Memory B cell (primary cell): ENCODE measurements around the gene SCARB2.

ENCODE experiments used
- ATAC-seq: fragments of 150-1000 bp; cut with Tn5 transposase; 2 replicates; pipeline ENCODE4 v1.10.0; 2021; ENCODE audit warnings: low read depth, mild to moderate bottlenecking, moderate library complexity
- DNase-seq, 2 donors: peaks; one replicate each; pipeline ENCODE4 v3.0.0; 2022; ENCODE audit warnings: low spot score in 2 of 2
- H3K27ac Mint-ChIP-seq: one replicate; pipeline ENCODE4 v1.8.0; 2022; ENCODE audit warnings: mild to moderate bottlenecking, moderate library complexity, mixed read lengths
- H3K27me3 Mint-ChIP-seq: one replicate; pipeline ENCODE4 v1.8.0; 2022; ENCODE audit warnings: mixed read lengths
- H3K36me3 Mint-ChIP-seq: one replicate; pipeline ENCODE4 v1.8.0; 2022; ENCODE audit warnings: mild to moderate bottlenecking, mixed read lengths
- H3K4me1 Mint-ChIP-seq: one replicate; pipeline ENCODE4 v1.8.0; 2022; ENCODE audit warnings: mixed read lengths
- H3K4me3 Mint-ChIP-seq: one replicate; pipeline ENCODE4 v1.8.0; 2022; ENCODE audit warnings: mild to moderate bottlenecking, moderate library complexity, mixed read lengths
- H3K9me3 Mint-ChIP-seq: one replicate; pipeline ENCODE4 v1.8.0; 2022; ENCODE audit warnings: mixed read lengths

Gene SCARB2

GRCh38 chr4:76179398-76180318 lies 34.0 kb downstream of the SCARB2 start:
- H3K9me3 Mint-ChIP-seq, result no peaks in the 10 kb centered on the region
- no peaks in the 10 kb centered on the region for H3K27me3 Mint-ChIP-seq
- H3K27ac Mint-ChIP-seq, result no peak overlapping the region
- DNase-seq (peak; percentile 78 to 79), ATAC-seq (peak; percentile 92)
- H3K4me3 Mint-ChIP-seq, result no peak overlapping the region
- peaks cover 9% of the 10 kb centered on the region for H3K36me3 Mint-ChIP-seq
- peaks cover 8% of the 10 kb centered on the region for H3K4me1 Mint-ChIP-seq

DNA sequence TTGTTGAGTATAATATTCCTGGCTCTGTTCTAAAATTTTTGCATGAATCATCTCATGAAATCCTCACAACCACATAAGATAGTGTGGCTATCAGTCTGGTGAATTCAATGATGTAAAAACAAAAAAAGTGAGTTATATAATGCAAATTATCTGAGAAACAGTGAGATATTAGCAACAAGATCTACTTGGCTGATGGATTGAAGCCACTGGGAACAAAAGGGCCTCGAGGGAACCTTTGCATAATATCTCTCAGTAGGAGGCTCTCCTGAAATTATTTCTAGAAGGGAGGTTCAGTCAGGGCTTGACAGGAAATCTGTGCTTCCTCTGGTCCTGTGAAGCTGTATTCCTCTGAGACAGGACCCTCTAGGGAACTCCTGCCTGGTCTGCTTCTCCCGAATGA lies 35.3 kb downstream of the SCARB2 start:
- H3K4me3 Mint-ChIP-seq, result no peak overlapping the region
- H3K27ac Mint-ChIP-seq, result no peak overlapping the region
- H3K36me3 Mint-ChIP-seq, result peaks cover 14% of the 10 kb centered on the region
- no peak for DNase-seq
- H3K4me1 Mint-ChIP-seq, result peaks cover 8% of the 10 kb centered on the region
- H3K9me3 Mint-ChIP-seq, result no peaks in the 10 kb centered on the region
- ATAC-seq, result no peak
- no peaks in the 10 kb centered on the region for H3K27me3 Mint-ChIP-seq

DNA sequence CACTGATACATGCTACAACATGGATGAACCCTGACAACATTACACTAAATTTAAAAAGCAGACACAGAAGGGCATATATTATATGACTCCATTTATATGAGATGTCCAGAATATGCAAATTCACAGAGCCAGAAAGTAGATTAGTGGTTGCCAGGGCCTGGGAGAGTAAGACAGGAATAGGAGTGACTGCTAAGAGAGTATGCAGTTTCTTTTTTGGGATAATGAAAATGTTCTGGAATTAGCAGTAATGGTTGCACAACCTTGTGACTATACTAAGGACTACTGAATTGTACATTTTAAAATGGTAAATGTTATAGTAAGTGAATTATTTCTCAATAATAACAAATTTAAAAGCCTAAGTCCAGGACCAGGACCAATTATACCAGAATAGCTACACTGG lies 35.9 kb downstream of the SCARB2 start:
- Mint-ChIP-seq H3K4me1 (peaks cover 8% of the 10 kb centered on the region), H3K27me3 (no peaks in the 10 kb centered on the region), H3K9me3 (no peaks in the 10 kb centered on the region), H3K4me3 (no peak overlapping the region), H3K36me3 (peaks cover 18% of the 10 kb centered on the region), H3K27ac (no peak overlapping the region)
- ATAC-seq, result no peak
- DNase-seq, result no peak

DNA sequence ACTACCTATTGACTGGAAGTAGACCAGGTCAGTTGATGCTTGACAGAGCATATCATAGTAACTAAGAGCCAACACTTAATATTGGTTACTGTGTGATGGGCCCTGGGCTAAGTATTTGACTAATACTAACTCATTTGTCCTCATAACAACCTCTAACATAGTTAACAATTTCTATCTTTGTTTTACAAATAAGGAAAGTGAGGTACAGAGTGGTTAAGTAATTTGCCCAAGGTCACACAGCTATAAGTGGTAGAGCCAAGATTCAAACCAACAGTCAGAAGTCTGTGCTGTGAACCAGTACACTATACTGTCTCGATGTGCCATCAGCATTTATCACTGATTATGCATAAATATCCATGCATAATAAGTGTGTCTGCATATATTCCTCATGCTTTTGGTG lies 38.3 kb downstream of the SCARB2 start:
- H3K27ac Mint-ChIP-seq, result no peak overlapping the region
- peaks cover 8% of the 10 kb centered on the region for H3K4me1 Mint-ChIP-seq
- ATAC-seq (no peak), DNase-seq (no peak)
- H3K4me3 Mint-ChIP-seq, result no peak overlapping the region
- peaks cover 24% of the 10 kb centered on the region for H3K36me3 Mint-ChIP-seq
- H3K27me3 Mint-ChIP-seq, result no peaks in the 10 kb centered on the region
- no peaks in the 10 kb centered on the region for H3K9me3 Mint-ChIP-seq

DNA sequence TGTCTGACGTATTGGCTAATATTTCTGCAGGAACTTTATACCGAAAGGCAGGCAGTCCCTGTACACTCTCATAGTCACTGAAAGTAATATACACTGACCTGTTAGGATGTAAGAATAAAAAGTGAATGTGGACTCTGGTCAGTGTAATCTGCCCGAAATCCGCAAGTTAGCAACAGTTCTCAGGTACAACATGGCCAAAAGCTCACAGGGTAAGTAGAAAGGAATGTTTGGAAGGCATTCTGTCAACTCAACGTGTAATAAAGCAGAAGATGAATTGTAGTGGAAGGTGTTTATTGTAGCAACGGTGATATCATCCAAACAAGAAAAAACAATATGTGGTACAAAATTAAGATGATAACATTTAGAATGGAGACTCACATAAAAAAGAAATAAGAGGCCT lies 39.4 kb downstream of the SCARB2 start:
- Mint-ChIP-seq H3K27me3 (no peaks in the 10 kb centered on the region), H3K4me1 (peaks cover 8% of the 10 kb centered on the region), H3K36me3 (peaks cover 24% of the 10 kb centered on the region), H3K4me3 (no peak overlapping the region), H3K9me3 (no peaks in the 10 kb centered on the region), H3K27ac (no peak overlapping the region)
- ATAC-seq (no peak), DNase-seq (no peak)

DNA sequence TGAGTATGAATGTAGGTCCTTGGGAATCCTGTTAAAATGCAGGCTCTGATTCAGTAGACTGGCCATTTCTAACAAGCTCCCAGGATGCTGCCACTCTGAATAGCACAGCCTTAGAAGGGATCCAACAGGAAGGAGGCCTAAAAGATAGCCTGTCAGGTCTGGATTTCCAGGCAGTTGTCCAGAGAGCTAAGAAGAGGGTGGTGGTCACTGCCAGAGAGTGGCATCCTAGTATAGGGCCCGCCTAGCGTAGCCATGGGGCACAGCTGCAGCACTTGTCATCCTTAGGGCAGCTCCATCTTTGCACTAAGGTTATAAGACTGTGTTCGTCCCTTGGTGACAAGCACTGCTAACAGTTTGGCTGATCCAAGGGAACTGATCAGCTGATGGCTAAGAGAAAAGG lies 44.9 kb downstream of the SCARB2 start:
- H3K27ac Mint-ChIP-seq, result no peak overlapping the region
- ATAC-seq (no peak), DNase-seq (no peak)
- no peak overlapping the region for H3K4me3 Mint-ChIP-seq
- no peaks in the 10 kb centered on the region for H3K4me1 Mint-ChIP-seq
- H3K9me3 Mint-ChIP-seq, result no peaks in the 10 kb centered on the region
- H3K27me3 Mint-ChIP-seq, result no peaks in the 10 kb centered on the region
- peaks cover 30% of the 10 kb centered on the region for H3K36me3 Mint-ChIP-seq

- Mint-ChIP-seq H3K4me1 (no peaks in the 10 kb centered on the region), H3K4me3 (no peak overlapping the region), H3K27ac (no peak overlapping the region), H3K9me3 (no peaks in the 10 kb centered on the region), H3K27me3 (no peaks in the 10 kb centered on the region), H3K36me3 (peaks cover 34% of the 10 kb centered on the region)
- ATAC-seq (no peak), DNase-seq (no peak)
Measured at GRCh38 chr4:76166480-76166879, 47.1 kb downstream of the SCARB2 start.

- Mint-ChIP-seq H3K27me3 (no peaks in the 10 kb centered on the region), H3K9me3 (no peaks in the 10 kb centered on the region), H3K4me3 (no peak overlapping the region), H3K36me3 (peaks cover 15% of the 10 kb centered on the region), H3K27ac (no peak overlapping the region), H3K4me1 (no peaks in the 10 kb centered on the region)
- DNase-seq, result no peak
- no peak for ATAC-seq
Measured at GRCh38 chr4:76160355-76160754, 53.3 kb downstream of the SCARB2 start.

DNA sequence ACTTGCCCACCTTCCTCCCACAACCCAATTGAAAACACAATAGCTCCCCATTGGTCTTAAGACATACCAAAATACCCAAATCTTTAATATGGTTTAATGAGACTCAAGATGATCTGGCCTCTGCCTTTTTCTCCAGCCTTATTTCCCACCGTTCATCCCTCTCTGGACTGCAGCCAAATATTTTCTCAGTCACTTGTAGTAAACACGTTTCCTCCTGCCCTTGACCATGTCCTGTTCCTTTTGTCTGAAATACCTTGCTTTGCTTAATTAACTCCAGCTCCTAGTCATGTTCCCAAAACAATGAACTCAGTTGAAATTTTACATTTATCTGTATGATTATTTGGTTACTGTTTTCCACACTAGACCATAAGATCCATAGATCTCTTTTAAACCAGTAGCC lies 57.0 kb downstream of the SCARB2 start:
- peaks cover 3% of the 10 kb centered on the region for H3K9me3 Mint-ChIP-seq
- DNase-seq (no peak), ATAC-seq (no peak)
- no peak overlapping the region for H3K4me3 Mint-ChIP-seq
- no peaks in the 10 kb centered on the region for H3K4me1 Mint-ChIP-seq
- peaks cover 8% of the 10 kb centered on the region for H3K36me3 Mint-ChIP-seq
- no peaks in the 10 kb centered on the region for H3K27me3 Mint-ChIP-seq
- no peak overlapping the region for H3K27ac Mint-ChIP-seq

DNA sequence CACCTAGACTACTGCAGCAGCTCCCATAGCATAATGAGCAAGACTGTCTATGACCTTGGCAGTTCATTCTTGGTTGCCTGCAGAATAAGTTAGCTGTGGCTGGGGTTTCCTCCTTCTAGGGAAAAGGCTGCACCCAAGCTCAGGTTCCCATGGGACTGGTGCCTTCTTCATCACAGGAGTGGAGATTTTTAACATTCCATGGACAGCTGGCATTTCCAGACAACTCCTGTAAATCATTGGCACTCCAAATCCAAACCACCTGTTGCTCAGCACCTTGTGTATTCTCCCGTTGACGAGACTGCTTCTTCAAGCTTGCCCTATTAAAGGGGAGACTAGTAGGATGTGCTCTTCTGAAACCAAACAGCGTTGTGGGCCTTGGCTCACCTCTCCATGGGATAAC lies 57.6 kb downstream of the SCARB2 start:
- no peak for ATAC-seq
- no peak overlapping the region for H3K27ac Mint-ChIP-seq
- H3K9me3 Mint-ChIP-seq, result peaks cover 3% of the 10 kb centered on the region
- H3K4me1 Mint-ChIP-seq, result no peaks in the 10 kb centered on the region
- H3K27me3 Mint-ChIP-seq, result no peaks in the 10 kb centered on the region
- H3K36me3 Mint-ChIP-seq, result peaks cover 12% of the 10 kb centered on the region
- no peak for DNase-seq
- H3K4me3 Mint-ChIP-seq, result no peak overlapping the region

DNA sequence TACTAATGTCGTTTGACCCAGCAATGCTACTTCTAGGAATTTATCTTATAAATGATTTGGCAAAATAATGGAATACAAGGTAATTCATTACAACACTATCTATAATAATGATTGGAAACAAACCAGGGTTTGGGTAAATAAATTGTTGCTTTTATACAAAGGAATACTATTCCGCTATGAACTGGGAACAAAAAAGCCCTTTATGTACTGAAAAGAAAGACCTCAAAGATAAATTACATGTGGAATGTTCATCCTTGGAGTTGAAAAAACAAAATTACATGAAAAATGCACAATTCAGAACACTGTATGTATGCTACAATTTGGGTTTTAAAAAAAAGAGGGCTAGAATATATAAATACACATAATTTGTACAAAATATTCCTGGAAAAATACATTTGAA lies 60.3 kb downstream of the SCARB2 start:
- Mint-ChIP-seq H3K9me3 (peaks cover 3% of the 10 kb centered on the region), H3K36me3 (peaks cover 10% of the 10 kb centered on the region), H3K4me3 (no peak overlapping the region), H3K27me3 (no peaks in the 10 kb centered on the region), H3K27ac (no peak overlapping the region), H3K4me1 (peaks cover 7% of the 10 kb centered on the region)
- ATAC-seq, result no peak
- no peak for DNase-seq

DNA sequence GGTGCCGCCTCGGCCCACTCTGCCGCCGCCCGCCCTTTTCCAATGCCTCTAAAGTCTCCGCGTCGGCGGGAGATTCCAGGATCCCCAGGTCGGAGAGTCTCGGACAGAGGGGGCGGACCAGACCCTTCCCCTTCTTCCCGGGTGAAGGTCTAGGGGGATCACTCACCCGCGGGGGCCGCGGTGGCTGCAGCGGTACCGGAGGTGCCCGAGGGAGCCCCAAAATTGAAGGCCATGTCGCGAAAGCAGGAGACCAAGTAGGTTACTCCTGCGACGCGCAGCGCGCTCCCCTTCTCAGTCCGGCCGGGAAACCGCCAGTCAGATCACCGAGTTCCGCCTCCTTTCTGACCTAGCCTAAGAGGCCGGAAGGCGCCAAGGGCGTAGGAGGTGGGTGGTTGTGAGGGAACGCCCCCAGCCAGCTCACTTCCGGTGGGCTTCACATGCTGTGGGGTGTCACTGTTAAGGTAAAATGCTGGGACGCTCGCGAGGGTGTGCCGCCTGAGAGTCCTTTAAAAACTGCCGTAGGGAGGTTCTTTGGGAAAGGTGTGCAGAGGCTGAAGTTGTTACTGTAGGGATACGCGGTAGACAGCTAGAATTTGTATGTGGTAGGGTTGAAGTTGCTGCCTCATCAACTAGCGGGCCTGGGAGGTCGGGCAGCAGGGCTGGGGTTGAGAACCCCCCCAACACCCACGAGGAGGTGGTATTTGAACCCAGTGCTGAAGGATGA lies 65.3 kb downstream of the SCARB2 start, which contains the start of gene NUP54:
TSS of gene NUP54 (minus strand) at position 256 of the 724 bp plus-strand sequence. CDS start at position 233, 23 bp downstream.
- ATAC-seq (peak; percentile 98), DNase-seq (peak; percentile 95 to 96)
- H3K4me1 Mint-ChIP-seq, result peaks cover 13% of the 10 kb centered on the region
- H3K36me3 Mint-ChIP-seq, result peaks cover 11% of the 10 kb centered on the region
- H3K9me3 Mint-ChIP-seq, result no peaks in the 10 kb centered on the region
- H3K27me3 Mint-ChIP-seq, result no peaks in the 10 kb centered on the region
- H3K4me3 Mint-ChIP-seq, result peak within 1 kb of the TSS; percentile 97
- peak within 1 kb of the TSS; percentile 90 for H3K27ac Mint-ChIP-seq

DNA sequence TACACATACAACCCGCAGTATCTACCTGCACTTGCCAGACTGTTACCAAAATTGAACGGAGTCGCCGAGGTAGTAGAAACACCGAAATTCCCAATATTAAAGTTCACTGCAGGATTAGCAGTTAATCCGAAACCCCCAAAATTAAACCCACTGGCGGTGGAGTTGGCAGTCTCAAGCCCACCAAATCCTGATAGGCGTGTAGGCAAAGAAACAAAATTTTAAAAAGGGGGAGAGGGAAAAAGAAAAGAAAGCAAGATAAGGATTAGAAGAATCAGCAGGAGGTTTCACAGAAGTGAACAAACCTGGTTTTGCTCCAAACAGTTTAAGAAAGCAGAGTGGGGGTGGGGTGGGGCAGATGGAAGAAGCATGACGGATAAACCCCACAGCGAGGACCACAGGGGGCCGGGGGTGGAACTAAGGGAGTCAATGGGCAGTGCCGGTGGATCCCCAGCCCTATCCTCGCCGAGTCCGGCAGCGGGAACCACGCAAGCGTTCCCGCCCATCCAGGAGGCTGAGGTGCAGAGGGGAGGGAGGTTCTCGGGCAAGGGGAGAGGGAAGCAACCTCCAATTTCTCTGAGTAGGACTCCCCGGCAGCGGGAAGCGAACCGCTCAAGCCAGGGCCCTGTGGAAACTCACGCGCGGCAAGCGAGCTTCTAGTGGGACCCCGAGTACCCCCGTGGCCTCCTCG lies 66.0 kb downstream of the SCARB2 start:
- no peak for DNase-seq
- Mint-ChIP-seq H3K9me3 (no peaks in the 10 kb centered on the region), H3K4me1 (peaks cover 13% of the 10 kb centered on the region), H3K27ac (peak overlapping the region; percentile 90), H3K36me3 (peaks cover 10% of the 10 kb centered on the region), H3K27me3 (no peaks in the 10 kb centered on the region), H3K4me3 (peak overlapping the region; percentile 97)
- no peak for ATAC-seq

- H3K36me3 Mint-ChIP-seq, result peaks cover 24% of the 10 kb centered on the region
- no peak for ATAC-seq
- no peak overlapping the region for H3K27ac Mint-ChIP-seq
- peaks cover 22% of the 10 kb centered on the region for H3K4me1 Mint-ChIP-seq
- no peak for DNase-seq
- H3K27me3 Mint-ChIP-seq, result no peaks in the 10 kb centered on the region
- no peak overlapping the region for H3K4me3 Mint-ChIP-seq
- H3K9me3 Mint-ChIP-seq, result no peaks in the 10 kb centered on the region
Measured at GRCh38 chr4:76144546-76144945, 69.1 kb downstream of the SCARB2 start.
